ENCODE data around the gene SARS1. TPM values are rescaled to one million over a fixed set of nuclear protein-coding genes. Genes with fewer than 3 reads are reported as not detected.
"Not testable (repeated sequence)": the region's sequence is repeated elsewhere in the genome, so short reads cannot be mapped to it uniquely, and the experiment has no call there.

The SARS1 gene
- total RNA-seq = 156 and 158 TPM in 2 replicates
- long read RNA-seq, transcript SARS-201 (11 exons, 1,852 nt) = major isoform, 299 of 342 reads
- long read RNA-seq, partial matches to known transcripts = 15 of 342 reads
- long read RNA-seq, other reads (novel, unspliced or antisense) = 24 of 342 reads

GRCh38 chr1:109213824-109214693, at the start of gene SARS1:
TSS of gene SARS1 (plus strand) at chr1:109213918. CDS start at chr1:109213993, 75 bp downstream.
- Mint-ChIP-seq H3K9me3 (no peaks in the 10 kb centered on the region), H3K4me1 (peaks cover 32% of the 10 kb centered on the region), H3K27me3 (ENCODE audit: low read depth) (peaks cover 3% of the 10 kb centered on the region), H3K36me3 (ENCODE audit: low read depth) (peaks cover 7% of the 10 kb centered on the region), H3K27ac (ENCODE audit: unreplicated experiment) (peak within 1 kb of the TSS; percentile 95), H3K4me3 (peak within 1 kb of the TSS; percentile 90)
- TF ChIP-seq CTCF (conservative IDR thresholded peaks at IDR 0.05) = no peak
- peak; percentile 85 for DNase-seq (ENCODE audit: low read depth, low spot score)

- H3K27ac Mint-ChIP-seq (ENCODE audit: unreplicated experiment) = peak overlapping the region; percentile 89
- H3K9me3 Mint-ChIP-seq = no peaks in the 10 kb centered on the region
Observed at GRCh38 chr1:109164538-109164937, 49.2 kb upstream of the SARS1 start.

GRCh38 chr1:109167001-109167506, 46.7 kb upstream of the SARS1 start:
- Mint-ChIP-seq H3K36me3 (ENCODE audit: low read depth) (no peaks in the 10 kb centered on the region), H3K4me3 (no peak overlapping the region), H3K27ac (ENCODE audit: unreplicated experiment) (peak overlapping the region; percentile 45), H3K4me1 (peaks cover 33% of the 10 kb centered on the region), H3K27me3 (ENCODE audit: low read depth) (no peaks in the 10 kb centered on the region), H3K9me3 (no peaks in the 10 kb centered on the region)
- no peak for DNase-seq (ENCODE audit: low read depth, low spot score)
- no peak for TF ChIP-seq CTCF (conservative IDR thresholded peaks at IDR 0.05)

More at GRCh38 chr1:109164538-109164937, 49.2 kb upstream of the SARS1 start:
- no peak for DNase-seq (ENCODE audit: low read depth, low spot score)
- Mint-ChIP-seq H3K36me3 (ENCODE audit: low read depth) (no peaks in the 10 kb centered on the region), H3K27me3 (ENCODE audit: low read depth) (no peaks in the 10 kb centered on the region), H3K4me3 (no peak overlapping the region), H3K4me1 (peaks cover 37% of the 10 kb centered on the region)
- no peak for TF ChIP-seq CTCF (conservative IDR thresholded peaks at IDR 0.05)

- Mint-ChIP-seq H3K36me3 (ENCODE audit: low read depth) (no peaks in the 10 kb centered on the region), H3K9me3 (no peaks in the 10 kb centered on the region), H3K4me3 (no peak overlapping the region), H3K4me1 (peaks cover 21% of the 10 kb centered on the region), H3K27ac (ENCODE audit: unreplicated experiment) (no peak overlapping the region), H3K27me3 (ENCODE audit: low read depth) (no peaks in the 10 kb centered on the region)
- DNase-seq (ENCODE audit: low read depth, low spot score) = no peak
- no peak for TF ChIP-seq CTCF (conservative IDR thresholded peaks at IDR 0.05)
Observed at GRCh38 chr1:109170035-109170764, 43.5 kb upstream of the SARS1 start.

- Mint-ChIP-seq H3K4me3 (no peak overlapping the region), H3K27me3 (ENCODE audit: low read depth) (no peaks in the 10 kb centered on the region), H3K36me3 (ENCODE audit: low read depth) (no peaks in the 10 kb centered on the region), H3K4me1 (peaks cover 22% of the 10 kb centered on the region), H3K9me3 (no peaks in the 10 kb centered on the region), H3K27ac (ENCODE audit: unreplicated experiment) (no peak overlapping the region)
- TF ChIP-seq CTCF (conservative IDR thresholded peaks at IDR 0.05) = no peak
- no peak for DNase-seq (ENCODE audit: low read depth, low spot score)
Observed at GRCh38 chr1:109171646-109172045, 42.1 kb upstream of the SARS1 start.

GRCh38 chr1:109176349-109176748, 37.4 kb upstream of the SARS1 start:
- H3K36me3 Mint-ChIP-seq (ENCODE audit: low read depth); DNase-seq (ENCODE audit: low read depth, low spot score): not testable (repeated sequence)
- peak overlapping the region; percentile 10 for H3K27ac Mint-ChIP-seq (ENCODE audit: unreplicated experiment)

GRCh38 chr1:109180715-109181084, 33.0 kb upstream of the SARS1 start:
- not testable (repeated sequence) for H3K27ac Mint-ChIP-seq (ENCODE audit: unreplicated experiment); H3K27me3 Mint-ChIP-seq (ENCODE audit: low read depth); H3K36me3 Mint-ChIP-seq (ENCODE audit: low read depth); DNase-seq (ENCODE audit: low read depth, low spot score); H3K4me3 Mint-ChIP-seq; H3K9me3 Mint-ChIP-seq; H3K4me1 Mint-ChIP-seq

More at GRCh38 chr1:109176349-109176748, 37.4 kb upstream of the SARS1 start:
- not testable (repeated sequence) for H3K4me1 Mint-ChIP-seq; H3K4me3 Mint-ChIP-seq; H3K9me3 Mint-ChIP-seq; H3K27me3 Mint-ChIP-seq (ENCODE audit: low read depth)
